HG03469 (cell line): ENCODE results near the gene MACROD2.

Experiments
- ATAC-seq: cut with Tn5 transposase; IDR thresholded peaks from one replicate; pipeline ENCODE4 v1.9.1; 2021; ENCODE audit warnings: mild to moderate bottlenecking, moderate library complexity, moderate number of reproducible peaks; ENCODE audit not compliant: unreplicated experiment

MACROD2 gene

DNA sequence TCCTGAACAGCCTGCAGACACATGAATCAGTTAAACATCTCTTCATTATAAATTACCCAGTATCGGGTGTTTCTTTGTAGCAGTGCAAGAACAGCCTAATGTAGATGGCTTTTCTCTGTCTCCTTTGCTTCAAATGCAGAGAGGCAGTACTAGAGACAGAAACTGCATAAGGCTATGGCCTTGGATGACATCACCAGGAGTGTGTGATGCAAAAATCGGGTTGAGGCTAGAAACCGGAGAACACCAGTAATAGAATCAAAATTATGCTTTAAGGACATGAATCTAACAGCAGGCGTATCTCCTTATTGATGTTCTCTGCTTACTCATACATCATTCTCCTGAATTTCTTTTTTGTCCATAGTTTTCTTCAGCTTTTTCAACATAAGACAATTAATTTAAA is 391.4 kb downstream of the MACROD2 start:
- ATAC-seq, result no peak

DNA sequence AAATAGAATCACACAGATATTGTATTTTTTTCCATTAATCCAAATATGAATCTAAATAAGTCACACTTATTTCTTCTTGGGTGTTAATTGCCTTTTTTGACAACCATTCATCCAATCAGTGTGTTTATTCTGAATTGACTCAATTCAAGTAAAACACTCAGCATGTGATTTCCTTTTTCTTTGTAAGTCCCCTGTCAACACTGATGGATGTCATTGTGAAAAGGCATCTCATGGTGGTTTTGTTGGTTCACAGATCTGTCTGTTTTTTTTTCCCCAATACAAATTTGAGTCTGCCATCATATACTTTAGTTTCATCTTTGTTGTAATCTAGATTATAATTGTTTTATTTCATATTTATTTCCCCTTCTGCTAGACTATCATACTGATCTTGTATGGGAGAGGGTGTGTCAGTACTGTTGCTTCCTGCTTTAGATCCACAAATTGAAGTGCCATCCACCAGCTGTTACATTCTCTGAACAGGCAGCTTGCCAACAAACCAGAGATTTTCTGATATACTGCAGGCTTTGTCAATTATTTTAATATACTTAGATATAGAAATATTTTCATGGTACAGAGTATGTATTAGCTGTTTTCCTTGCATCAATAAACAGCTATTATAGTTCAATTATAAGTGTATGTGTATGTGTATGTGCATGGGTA is 406.3 kb downstream of the MACROD2 start:
- ATAC-seq, result no peak

GRCh38 chr20:14404515-14404914 is 409.2 kb downstream of the MACROD2 start:
- ATAC-seq, result no peak

GRCh38 chr20:14406495-14406894 is 411.2 kb downstream of the MACROD2 start:
- peak; percentile 46 for ATAC-seq

- no peak for ATAC-seq
Observed at GRCh38 chr20:14407336-14407735, 412.0 kb downstream of the MACROD2 start.

DNA sequence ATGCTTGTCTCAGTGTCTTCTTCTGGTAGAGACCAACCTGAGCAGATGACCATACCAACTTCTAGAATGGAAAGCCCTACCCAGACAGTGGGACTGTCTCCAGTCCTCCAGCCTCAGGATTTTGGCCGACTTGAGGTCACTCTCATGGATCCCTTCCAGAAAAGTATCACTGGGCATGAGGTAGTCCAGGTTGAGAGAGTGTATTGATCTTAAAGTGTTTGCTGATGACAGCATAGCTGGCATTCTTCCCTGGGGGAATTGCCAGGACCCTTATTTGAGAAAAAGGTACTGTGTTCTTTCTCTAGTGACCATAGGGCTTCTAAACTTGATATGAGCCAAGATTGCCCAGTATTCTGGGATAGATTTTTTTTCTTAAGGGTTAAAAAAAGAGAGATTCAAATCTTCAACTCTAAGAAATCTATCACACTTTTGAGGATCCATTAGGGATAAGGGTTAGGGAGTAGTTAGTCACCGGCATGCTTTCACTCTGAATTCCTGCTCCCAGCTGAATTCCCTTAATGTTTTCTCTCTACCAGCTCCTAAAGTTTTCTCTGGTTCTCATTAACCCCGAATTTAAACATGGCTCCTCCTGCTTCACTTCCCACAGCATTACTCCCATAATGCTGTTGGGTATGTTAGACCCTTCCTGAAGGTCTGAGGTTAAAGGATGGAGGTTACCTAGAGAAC is 415.7 kb downstream of the MACROD2 start:
- ATAC-seq, result no peak

GRCh38 chr20:14412065-14412681 is 416.9 kb downstream of the MACROD2 start:
- no peak for ATAC-seq

GRCh38 chr20:14413835-14414234 is 418.5 kb downstream of the MACROD2 start:
- no peak for ATAC-seq

DNA sequence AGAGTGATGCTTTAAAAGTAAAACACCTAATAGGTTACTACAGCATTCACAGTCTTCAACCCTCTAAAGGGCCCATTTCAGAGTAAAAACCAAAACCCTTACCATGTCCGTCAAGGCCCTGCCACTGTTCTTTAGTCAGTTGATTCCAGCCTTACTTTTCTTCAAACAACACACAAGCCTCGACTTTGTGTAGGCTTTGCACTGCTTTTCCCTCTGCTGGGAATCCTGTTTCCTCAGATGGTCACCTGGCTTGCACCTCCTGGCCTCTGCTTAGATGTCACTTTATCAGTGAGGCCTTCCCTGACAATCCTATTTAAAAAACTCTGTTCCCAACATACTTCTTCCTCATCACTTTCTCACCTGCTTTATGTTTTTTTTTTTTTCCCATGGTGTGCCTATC is 419.2 kb downstream of the MACROD2 start:
- no peak for ATAC-seq

DNA sequence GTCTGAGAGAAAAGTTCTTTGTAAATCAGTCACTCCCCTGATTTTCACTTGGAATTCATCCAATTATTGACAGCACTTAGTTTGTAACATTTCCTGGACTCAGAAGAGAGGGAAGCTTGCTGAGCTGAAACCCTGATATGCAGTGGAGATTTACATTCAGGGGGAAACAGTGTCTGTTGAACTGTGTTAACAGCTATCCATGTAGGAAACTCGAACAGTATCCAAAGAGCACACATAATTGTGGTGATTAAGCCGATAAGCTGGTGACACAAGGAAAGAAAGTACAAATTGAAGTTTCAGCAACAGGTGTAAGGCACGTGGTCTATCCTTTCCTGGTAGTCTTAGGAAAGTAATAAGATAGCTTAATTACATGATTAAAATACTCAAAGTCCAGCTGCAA is 420.2 kb downstream of the MACROD2 start:
- no peak for ATAC-seq

GRCh38 chr20:14418376-14418775 is 423.1 kb downstream of the MACROD2 start:
- no peak for ATAC-seq

GRCh38 chr20:14422892-14423291 is 427.6 kb downstream of the MACROD2 start:
- ATAC-seq, result no peak

GRCh38 chr20:14431568-14431967 is 436.3 kb downstream of the MACROD2 start:
- no peak for ATAC-seq

DNA sequence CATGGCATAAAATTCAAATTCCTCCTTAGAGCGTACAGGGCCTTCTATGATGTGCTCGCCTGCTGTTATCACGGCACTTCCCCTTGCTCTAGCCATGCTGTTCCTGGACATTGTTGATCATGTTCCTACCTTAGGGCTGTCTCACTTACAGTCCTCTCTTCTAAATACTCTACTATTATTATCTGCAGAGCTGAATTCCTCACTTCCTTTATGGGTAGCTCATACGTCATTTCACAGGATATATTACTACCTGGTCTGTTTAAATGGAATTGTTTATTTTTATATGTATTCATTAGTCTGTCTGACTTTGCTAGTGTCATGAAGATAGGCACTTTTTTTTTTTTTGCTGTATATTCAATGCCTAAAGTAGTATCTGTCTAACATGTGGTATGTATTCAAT is 436.8 kb downstream of the MACROD2 start:
- ATAC-seq, result no peak

- ATAC-seq, result no peak
Observed at GRCh38 chr20:14432597-14432996, 437.3 kb downstream of the MACROD2 start.

- no peak for ATAC-seq
Observed at GRCh38 chr20:14434384-14435136, 439.2 kb downstream of the MACROD2 start.

DNA sequence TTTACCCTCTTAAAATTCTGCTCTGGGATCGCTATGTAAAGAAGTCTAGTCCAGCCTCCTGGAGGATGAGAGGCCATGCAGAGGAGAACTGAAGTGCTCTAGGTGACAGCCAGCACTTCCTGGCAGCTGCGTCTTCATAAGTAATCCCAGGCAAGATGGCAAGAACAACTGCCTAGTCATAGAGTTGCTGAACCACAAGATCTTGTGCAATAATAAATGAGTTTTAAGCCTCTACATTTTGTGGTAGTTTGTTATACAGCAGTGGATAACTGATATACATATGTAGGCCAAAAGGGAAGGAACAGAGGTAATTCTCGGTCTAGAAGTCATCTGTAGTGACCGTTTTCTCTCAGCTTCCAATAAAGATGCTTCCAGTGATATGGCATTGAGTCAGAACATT is 445.9 kb downstream of the MACROD2 start:
- no peak for ATAC-seq

DNA sequence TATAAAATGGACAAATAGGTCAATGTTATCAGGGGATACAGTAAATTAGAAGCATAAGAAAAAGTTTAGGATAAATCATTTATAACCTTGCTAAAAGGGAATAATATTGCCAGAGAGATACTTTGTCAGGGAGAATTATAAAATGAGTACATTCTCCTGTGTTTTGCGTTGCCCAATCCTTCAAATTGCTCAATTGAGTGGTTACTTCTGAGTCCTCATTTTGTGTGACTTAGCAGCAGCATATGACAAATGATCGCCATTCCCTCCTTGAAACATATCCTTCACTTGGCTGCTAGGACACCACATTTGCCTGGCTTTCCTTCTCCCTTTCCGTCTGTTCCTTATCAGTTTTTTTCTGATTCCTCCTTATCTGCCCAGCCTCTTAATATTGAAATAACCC is 448.8 kb downstream of the MACROD2 start:
- ATAC-seq, result no peak

DNA sequence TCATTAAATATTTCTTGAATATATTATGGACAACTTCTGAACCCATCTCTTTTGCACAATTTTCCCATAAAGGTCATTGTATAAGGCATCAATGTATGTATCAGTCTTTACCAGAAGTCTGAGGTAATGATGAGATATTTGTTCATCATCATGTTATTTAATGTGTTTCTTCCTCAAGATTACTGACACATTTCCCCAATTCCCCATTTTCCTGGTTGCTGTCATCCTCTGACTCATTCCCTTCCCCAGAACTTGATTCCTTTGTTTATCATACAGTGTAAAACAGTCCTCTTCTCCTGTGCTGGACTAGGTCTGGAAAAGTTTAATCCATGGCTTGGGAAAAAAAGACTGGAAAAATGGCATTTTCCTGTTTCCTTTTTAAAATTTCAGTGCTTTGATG is 450.0 kb downstream of the MACROD2 start:
- ATAC-seq, result no peak

DNA sequence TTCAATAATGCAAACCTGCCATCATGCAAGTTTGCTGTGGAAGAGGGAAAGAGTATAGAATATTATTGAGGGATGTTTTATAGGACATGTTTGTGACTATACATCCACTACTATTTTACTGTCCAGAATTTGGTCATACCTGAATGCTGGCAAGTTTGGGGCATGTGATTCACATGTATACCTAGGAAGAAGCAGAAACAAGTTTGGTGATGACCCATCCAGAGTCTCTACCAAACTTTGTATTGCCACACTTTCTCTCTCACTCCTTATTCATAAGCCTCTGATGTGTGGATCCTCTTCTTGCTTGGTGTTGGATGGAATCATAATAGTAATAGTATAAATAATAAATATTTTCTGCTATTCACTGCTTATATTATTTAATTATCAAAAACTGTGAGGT is 450.6 kb downstream of the MACROD2 start:
- no peak for ATAC-seq

DNA sequence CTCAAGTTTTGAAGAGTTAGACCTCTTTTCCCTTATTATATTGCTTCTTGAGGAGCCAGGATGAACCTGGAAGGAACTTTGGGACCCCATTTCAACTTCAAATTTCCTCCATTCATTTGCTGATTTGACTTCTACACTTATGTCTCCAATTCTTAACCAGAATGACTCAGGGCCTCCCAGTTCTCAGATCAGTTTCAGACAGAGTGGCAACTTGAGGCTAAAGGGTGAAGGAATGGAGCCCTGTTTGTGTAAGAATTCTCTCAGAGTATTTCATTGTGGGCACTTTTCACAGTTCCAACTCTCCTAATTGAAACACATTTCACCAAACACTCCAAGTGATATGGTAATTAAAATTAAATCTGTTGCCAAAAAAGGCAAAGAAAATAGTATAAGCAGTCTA is 451.1 kb downstream of the MACROD2 start:
- no peak for ATAC-seq

- ATAC-seq, result no peak
Observed at GRCh38 chr20:14449323-14449722, 454.0 kb downstream of the MACROD2 start.
